WTC11 (cell line): ENCODE data around the gene TMEM117. TPM values are rescaled to one million over a fixed set of nuclear protein-coding genes. Genes with fewer than 3 reads are reported as not detected.

Source experiments
- ATAC-seq: fragments of 200-7000 bp; cut with Tn5 transposase; 2 replicates; pipeline ENCODE4 v1.10.0; 2021; ENCODE audit warnings: mild to moderate bottlenecking, moderate library complexity
- CTCF ChIA-PET: fragments of 300-600 bp; sonication (Branson Sonifier 250); formaldehyde crosslinking; loops from one replicate; lab custom pipeline; 2021; ENCODE audit warnings: antibody characterized with exemption; lab: Charles Lee
- POLR2A ChIA-PET: fragments of 350-600 bp; sonication (Branson Sonifier 250); formaldehyde crosslinking; loops from one replicate; lab custom pipeline; 2021; ENCODE audit warnings: antibody characterized with exemption; lab: Charles Lee
- DNase-seq: peaks from one replicate; pipeline ENCODE4 v3.0.0; 2021; ENCODE audit warnings: low spot score
- H3K27ac Mint-ChIP-seq: 2 replicates; pipeline ENCODE4 v1.8.0; 2021; ENCODE audit warnings: mixed read lengths
- H3K27me3 Mint-ChIP-seq: 2 replicates; pipeline ENCODE4 v1.8.0; 2021; ENCODE audit warnings: low read depth, mild to moderate bottlenecking, moderate library complexity, mixed read lengths
- H3K36me3 Mint-ChIP-seq: 2 replicates; pipeline ENCODE4 v1.8.0; 2021; ENCODE audit warnings: mixed read lengths
- H3K4me1 Mint-ChIP-seq: 2 replicates; pipeline ENCODE4 v1.8.0; 2022; ENCODE audit warnings: mixed read lengths
- H3K4me3 Mint-ChIP-seq: 2 replicates; pipeline ENCODE4 v1.8.0; 2021; ENCODE audit warnings: mild to moderate bottlenecking, moderate library complexity, mixed read lengths
- H3K9me3 Mint-ChIP-seq: 2 replicates; pipeline ENCODE4 v1.8.0; 2021; ENCODE audit warnings: mixed read lengths
- ATF1 ChIP-seq: sonication (generic); formaldehyde crosslinking; IDR thresholded peaks from 2 replicates; pipeline ENCODE4 v1.8.1; 2023; ENCODE audit warnings: mild to moderate bottlenecking, moderate library complexity, missing genetic modification reagents
- CREB1 ChIP-seq: sonication (generic); formaldehyde crosslinking; IDR thresholded peaks from 2 replicates; pipeline ENCODE4 v1.8.0; 2023; ENCODE audit warnings: mild to moderate bottlenecking, missing genetic modification reagents
- FOXP4 ChIP-seq: sonication (generic); formaldehyde crosslinking; IDR thresholded peaks from 2 replicates; pipeline ENCODE4 v1.8.0; 2022; ENCODE audit warnings: mild to moderate bottlenecking, missing genetic modification reagents
- JAZF1 ChIP-seq: fragments of 250-450 bp; sonication (Bioruptor Pico); IDR thresholded peaks from 2 replicates; pipeline ENCODE4 v1.9.0; 2021; ENCODE audit warnings: moderate library complexity, mild to moderate bottlenecking, inconsistent platforms
- KAT7 ChIP-seq: sonication (generic); formaldehyde crosslinking; IDR thresholded peaks from 2 replicates; pipeline ENCODE4 v1.8.1; 2023; ENCODE audit warnings: missing genetic modification reagents, mild to moderate bottlenecking, borderline replicate concordance
- MLX ChIP-seq: sonication (generic); formaldehyde crosslinking; IDR thresholded peaks from 2 replicates; pipeline ENCODE4 v1.8.1; 2023; ENCODE audit warnings: mild to moderate bottlenecking, missing genetic modification reagents, moderate library complexity
- NR3C1 ChIP-seq: sonication (generic); formaldehyde crosslinking; conservative IDR thresholded peaks from 2 replicates; pipeline ENCODE4 v1.8.1; 2023; ENCODE audit warnings: low read depth, mild to moderate bottlenecking, missing genetic modification reagents
- STAT6 ChIP-seq: sonication (generic); formaldehyde crosslinking; conservative IDR thresholded peaks from 2 replicates; pipeline ENCODE4 v1.8.1; 2023; ENCODE audit warnings: mild to moderate bottlenecking, low read depth, missing genetic modification reagents, moderate library complexity
- TEAD1 ChIP-seq: sonication (generic); formaldehyde crosslinking; IDR thresholded peaks from 2 replicates; pipeline ENCODE4 v1.8.0; 2022; ENCODE audit warnings: mild to moderate bottlenecking, missing genetic modification reagents
- ZBTB21 ChIP-seq: sonication (generic); formaldehyde crosslinking; IDR thresholded peaks from 2 replicates; pipeline ENCODE4 v1.8.1; 2023; ENCODE audit warnings: mild to moderate bottlenecking, missing genetic modification reagents, borderline replicate concordance
- ZMAT4 ChIP-seq: fragments of 250-450 bp; sonication (Bioruptor Pico); IDR thresholded peaks from 2 replicates; pipeline ENCODE4 v1.9.0; 2021; ENCODE audit warnings: mild to moderate bottlenecking
- ZNF121 ChIP-seq: sonication (generic); formaldehyde crosslinking; IDR thresholded peaks from 2 replicates; pipeline ENCODE4 v1.8.0; 2023; ENCODE audit warnings: missing genetic modification reagents
- ZNF263 ChIP-seq: sonication (generic); formaldehyde crosslinking; IDR thresholded peaks from 2 replicates; pipeline ENCODE4 v1.8.1; 2022; ENCODE audit warnings: low read depth, mild to moderate bottlenecking, moderate library complexity, missing genetic modification reagents
- total RNA-seq: library from RNA; stranded (reverse); gene quantifications from 3 replicates; pipeline ENCODE4 v1.2.3, GENCODE V29; 2021
- TF ChIP-seq, protein P1 (sequence below): sonication (generic); formaldehyde crosslinking; IDR thresholded peaks from 2 replicates; pipeline ENCODE4 v1.8.1; 2023; ENCODE audit warnings: mild to moderate bottlenecking, missing genetic modification reagents
- TF ChIP-seq, protein P2 (sequence below): sonication (generic); formaldehyde crosslinking; IDR thresholded peaks from 2 replicates; pipeline ENCODE4 v1.8.0; 2023; ENCODE audit warnings: missing genetic modification reagents, mild to moderate bottlenecking, borderline replicate concordance

Gene TMEM117
- total RNA-seq, 1 experiment from 2014 or later: 1.5 TPM

GRCh38 chr12:44162961-44163360, 327.1 kb downstream of the TMEM117 start (continued):
- TF ChIP-seq, protein P1, sequence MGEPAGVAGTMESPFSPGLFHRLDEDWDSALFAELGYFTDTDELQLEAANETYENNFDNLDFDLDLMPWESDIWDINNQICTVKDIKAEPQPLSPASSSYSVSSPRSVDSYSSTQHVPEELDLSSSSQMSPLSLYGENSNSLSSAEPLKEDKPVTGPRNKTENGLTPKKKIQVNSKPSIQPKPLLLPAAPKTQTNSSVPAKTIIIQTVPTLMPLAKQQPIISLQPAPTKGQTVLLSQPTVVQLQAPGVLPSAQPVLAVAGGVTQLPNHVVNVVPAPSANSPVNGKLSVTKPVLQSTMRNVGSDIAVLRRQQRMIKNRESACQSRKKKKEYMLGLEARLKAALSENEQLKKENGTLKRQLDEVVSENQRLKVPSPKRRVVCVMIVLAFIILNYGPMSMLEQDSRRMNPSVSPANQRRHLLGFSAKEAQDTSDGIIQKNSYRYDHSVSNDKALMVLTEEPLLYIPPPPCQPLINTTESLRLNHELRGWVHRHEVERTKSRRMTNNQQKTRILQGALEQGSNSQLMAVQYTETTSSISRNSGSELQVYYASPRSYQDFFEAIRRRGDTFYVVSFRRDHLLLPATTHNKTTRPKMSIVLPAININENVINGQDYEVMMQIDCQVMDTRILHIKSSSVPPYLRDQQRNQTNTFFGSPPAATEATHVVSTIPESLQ (CRISPR knock-in tag): no peak
- TF ChIP-seq ZMAT4 (CRISPR knock-in tag): no peak
- TF ChIP-seq, protein P2, sequence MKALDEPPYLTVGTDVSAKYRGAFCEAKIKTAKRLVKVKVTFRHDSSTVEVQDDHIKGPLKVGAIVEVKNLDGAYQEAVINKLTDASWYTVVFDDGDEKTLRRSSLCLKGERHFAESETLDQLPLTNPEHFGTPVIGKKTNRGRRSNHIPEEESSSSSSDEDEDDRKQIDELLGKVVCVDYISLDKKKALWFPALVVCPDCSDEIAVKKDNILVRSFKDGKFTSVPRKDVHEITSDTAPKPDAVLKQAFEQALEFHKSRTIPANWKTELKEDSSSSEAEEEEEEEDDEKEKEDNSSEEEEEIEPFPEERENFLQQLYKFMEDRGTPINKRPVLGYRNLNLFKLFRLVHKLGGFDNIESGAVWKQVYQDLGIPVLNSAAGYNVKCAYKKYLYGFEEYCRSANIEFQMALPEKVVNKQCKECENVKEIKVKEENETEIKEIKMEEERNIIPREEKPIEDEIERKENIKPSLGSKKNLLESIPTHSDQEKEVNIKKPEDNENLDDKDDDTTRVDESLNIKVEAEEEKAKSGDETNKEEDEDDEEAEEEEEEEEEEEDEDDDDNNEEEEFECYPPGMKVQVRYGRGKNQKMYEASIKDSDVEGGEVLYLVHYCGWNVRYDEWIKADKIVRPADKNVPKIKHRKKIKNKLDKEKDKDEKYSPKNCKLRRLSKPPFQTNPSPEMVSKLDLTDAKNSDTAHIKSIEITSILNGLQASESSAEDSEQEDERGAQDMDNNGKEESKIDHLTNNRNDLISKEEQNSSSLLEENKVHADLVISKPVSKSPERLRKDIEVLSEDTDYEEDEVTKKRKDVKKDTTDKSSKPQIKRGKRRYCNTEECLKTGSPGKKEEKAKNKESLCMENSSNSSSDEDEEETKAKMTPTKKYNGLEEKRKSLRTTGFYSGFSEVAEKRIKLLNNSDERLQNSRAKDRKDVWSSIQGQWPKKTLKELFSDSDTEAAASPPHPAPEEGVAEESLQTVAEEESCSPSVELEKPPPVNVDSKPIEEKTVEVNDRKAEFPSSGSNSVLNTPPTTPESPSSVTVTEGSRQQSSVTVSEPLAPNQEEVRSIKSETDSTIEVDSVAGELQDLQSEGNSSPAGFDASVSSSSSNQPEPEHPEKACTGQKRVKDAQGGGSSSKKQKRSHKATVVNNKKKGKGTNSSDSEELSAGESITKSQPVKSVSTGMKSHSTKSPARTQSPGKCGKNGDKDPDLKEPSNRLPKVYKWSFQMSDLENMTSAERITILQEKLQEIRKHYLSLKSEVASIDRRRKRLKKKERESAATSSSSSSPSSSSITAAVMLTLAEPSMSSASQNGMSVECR (CRISPR knock-in tag): no peak

GRCh38 chr12:44174053-44174452, 338.2 kb downstream of the TMEM117 start:
- peaks cover 13% of the 10 kb centered on the region for H3K9me3 Mint-ChIP-seq
- H3K27me3 Mint-ChIP-seq: no peaks in the 10 kb centered on the region
- ChIA-PET POLR2A (no interaction called here), CTCF (no interaction called here)
- H3K4me3 Mint-ChIP-seq: no peak overlapping the region
- no peaks in the 10 kb centered on the region for H3K4me1 Mint-ChIP-seq
- no peak overlapping the region for H3K27ac Mint-ChIP-seq
- no peaks in the 10 kb centered on the region for H3K36me3 Mint-ChIP-seq
- TF ChIP-seq KAT7 (CRISPR knock-in tag): no peak
- no peak for TF ChIP-seq ATF1 (CRISPR knock-in tag)
- TF ChIP-seq ZBTB21 (CRISPR knock-in tag): no peak
- TF ChIP-seq ZNF263: no peak
- no peak for TF ChIP-seq TEAD1
- TF ChIP-seq CREB1 (CRISPR knock-in tag): no peak
- no peak for TF ChIP-seq ZNF121
- TF ChIP-seq STAT6: no peak
- no peak for TF ChIP-seq FOXP4 (CRISPR knock-in tag)
- TF ChIP-seq NR3C1 (CRISPR knock-in tag): no peak
- TF ChIP-seq MLX (CRISPR knock-in tag): no peak
- TF ChIP-seq JAZF1 (CRISPR knock-in tag): no peak
- TF ChIP-seq, all 79 proteins: peak for 0
- DNase-seq (no peak), ATAC-seq (no peak)
